Activated naive CD8-positive, alpha-beta T cell treated with anti-CD3 and anti-CD28 coated beads, Interleukin-2, amount 10 ng/mL, durations not matched to agents 7 days and 5 days (primary cell): Measurements from ENCODE around the gene ATP6V0A1. TPM values are rescaled to one million over a fixed set of nuclear protein-coding genes. Genes with fewer than 3 reads are reported as not detected.

ENCODE experiments used
- ATAC-seq: fragments of 150-1000 bp; cut with Tn5 transposase; one replicate; pipeline ENCODE4 v1.10.0; 2021; ENCODE audit warnings: low read depth, moderate library complexity
- POLR2A ChIA-PET: fragments of 350-600 bp; sonication (Branson Sonifier 250); formaldehyde crosslinking; loops from one replicate; lab custom pipeline; 2021; ENCODE audit warnings: antibody characterized with exemption; lab: Charles Lee
- DNase-seq: peaks from one replicate; pipeline ENCODE4 v3.0.0; 2021
- H3K27ac Mint-ChIP-seq: one replicate; pipeline ENCODE4 v1.8.0; 2022; ENCODE audit warnings: mild to moderate bottlenecking, mixed read lengths
- H3K27me3 Mint-ChIP-seq: one replicate; pipeline ENCODE4 v1.8.0; 2022; ENCODE audit warnings: mild to moderate bottlenecking, moderate library complexity, mixed read lengths
- H3K36me3 Mint-ChIP-seq: one replicate; pipeline ENCODE4 v1.8.0; 2021; ENCODE audit warnings: mild to moderate bottlenecking, mixed read lengths
- H3K4me1 Mint-ChIP-seq: one replicate; pipeline ENCODE4 v1.8.0; 2021; ENCODE audit warnings: mixed read lengths
- H3K4me3 Mint-ChIP-seq: one replicate; pipeline ENCODE4 v1.8.0; 2022; ENCODE audit warnings: mild to moderate bottlenecking, moderate library complexity, mixed read lengths
- H3K9me3 Mint-ChIP-seq: one replicate; pipeline ENCODE4 v1.8.0; 2021; ENCODE audit warnings: mixed read lengths
- total RNA-seq, 2 experiments: library from RNA; stranded (reverse); gene quantifications; one replicate each; pipeline ENCODE4 v1.2.3, GENCODE V29; 2021

Gene ATP6V0A1
- total RNA-seq, 2 experiments from 2014 or later = 8.1 TPM

- no peak for DNase-seq
- Mint-ChIP-seq H3K27me3 (no peaks in the 10 kb centered on the region), H3K27ac (no peak overlapping the region), H3K9me3 (no peaks in the 10 kb centered on the region), H3K36me3 (no peaks in the 10 kb centered on the region), H3K4me3 (no peak overlapping the region), H3K4me1 (peaks cover 6% of the 10 kb centered on the region)
- no peak for ATAC-seq
- POLR2A ChIA-PET = interaction anchor here (1.2 kb wide), 1 partner anchor 10 kb away, joined by 3 read pairs; no protein-coding TSS in a partner anchor
Measured at GRCh38 chr17:42519546-42520491, 61.1 kb downstream of the ATP6V0A1 start.

- ATAC-seq = no peak
- H3K27ac Mint-ChIP-seq = no peak overlapping the region
- no peak for DNase-seq
- no peaks in the 10 kb centered on the region for H3K36me3 Mint-ChIP-seq
- H3K27me3 Mint-ChIP-seq = peaks cover 3% of the 10 kb centered on the region
- no peak overlapping the region for H3K4me3 Mint-ChIP-seq
- H3K4me1 Mint-ChIP-seq = peaks cover 6% of the 10 kb centered on the region
- POLR2A ChIA-PET = no interaction called here
- H3K9me3 Mint-ChIP-seq = no peaks in the 10 kb centered on the region
Measured at GRCh38 chr17:42520540-42520951, 61.9 kb downstream of the ATP6V0A1 start.

- Mint-ChIP-seq H3K4me1 (peaks cover 8% of the 10 kb centered on the region), H3K4me3 (no peak overlapping the region), H3K9me3 (no peaks in the 10 kb centered on the region), H3K36me3 (no peaks in the 10 kb centered on the region), H3K27ac (no peak overlapping the region), H3K27me3 (peaks cover 3% of the 10 kb centered on the region)
- ATAC-seq (no peak), DNase-seq (no peak)
- POLR2A ChIA-PET = no interaction called here
Measured at GRCh38 chr17:42521036-42521435, 62.4 kb downstream of the ATP6V0A1 start.

- ATAC-seq (no peak), DNase-seq (no peak)
- peaks cover 10% of the 10 kb centered on the region for H3K4me1 Mint-ChIP-seq
- POLR2A ChIA-PET = no interaction called here
- no peaks in the 10 kb centered on the region for H3K36me3 Mint-ChIP-seq
- no peak overlapping the region for H3K27ac Mint-ChIP-seq
- H3K27me3 Mint-ChIP-seq = peaks cover 3% of the 10 kb centered on the region
- H3K4me3 Mint-ChIP-seq = no peak overlapping the region
- no peaks in the 10 kb centered on the region for H3K9me3 Mint-ChIP-seq
Measured at GRCh38 chr17:42521666-42522262, 63.1 kb downstream of the ATP6V0A1 start.

- Mint-ChIP-seq H3K27ac (no peak overlapping the region), H3K9me3 (no peaks in the 10 kb centered on the region), H3K27me3 (peaks cover 3% of the 10 kb centered on the region), H3K4me1 (peaks cover 15% of the 10 kb centered on the region), H3K4me3 (no peak overlapping the region), H3K36me3 (no peaks in the 10 kb centered on the region)
- DNase-seq = no peak
- no peak for ATAC-seq
- POLR2A ChIA-PET = no interaction called here
Measured at GRCh38 chr17:42522263-42522790, 63.6 kb downstream of the ATP6V0A1 start.

GRCh38 chr17:42522798-42523278 is 64.2 kb downstream of the ATP6V0A1 start:
- no peak overlapping the region for H3K27ac Mint-ChIP-seq
- no peak for ATAC-seq
- POLR2A ChIA-PET = no interaction called here
- H3K9me3 Mint-ChIP-seq = no peaks in the 10 kb centered on the region
- no peak for DNase-seq
- H3K36me3 Mint-ChIP-seq = no peaks in the 10 kb centered on the region
- H3K4me3 Mint-ChIP-seq = no peak overlapping the region
- peaks cover 13% of the 10 kb centered on the region for H3K4me1 Mint-ChIP-seq
- H3K27me3 Mint-ChIP-seq = peaks cover 3% of the 10 kb centered on the region

GRCh38 chr17:42525221-42525620 is 66.5 kb downstream of the ATP6V0A1 start:
- Mint-ChIP-seq H3K9me3 (no peaks in the 10 kb centered on the region), H3K4me1 (peaks cover 24% of the 10 kb centered on the region), H3K27ac (no peak overlapping the region), H3K36me3 (no peaks in the 10 kb centered on the region), H3K27me3 (peaks cover 3% of the 10 kb centered on the region), H3K4me3 (no peak overlapping the region)
- DNase-seq = no peak
- ATAC-seq = no peak
- POLR2A ChIA-PET = no interaction called here

GRCh38 chr17:42526031-42526444 is 67.4 kb downstream of the ATP6V0A1 start:
- ATAC-seq = no peak
- no peak for DNase-seq
- Mint-ChIP-seq H3K9me3 (no peaks in the 10 kb centered on the region), H3K4me1 (peaks cover 32% of the 10 kb centered on the region), H3K36me3 (no peaks in the 10 kb centered on the region), H3K4me3 (no peak overlapping the region), H3K27ac (no peak overlapping the region), H3K27me3 (peaks cover 3% of the 10 kb centered on the region)
- POLR2A ChIA-PET = no interaction called here

- POLR2A ChIA-PET = interaction anchor here (0.8 to 1.3 kb wide), 3 partner anchors 8 to 113 kb away, joined by 3 to 5 read pairs (median 4); partner anchors contain the start of gene NAGLU
- no peak overlapping the region for H3K27ac Mint-ChIP-seq
- ATAC-seq = no peak
Measured at GRCh38 chr17:42527932-42528331, 69.3 kb downstream of the ATP6V0A1 start.

GRCh38 chr17:42529061-42529460 is 70.4 kb downstream of the ATP6V0A1 start:
- POLR2A ChIA-PET = interaction anchor here (0.7 to 1.2 kb wide), 2 partner anchors 11 to 275 kb away, joined by 3 read pairs; no protein-coding TSS in a partner anchor
- no peak overlapping the region for H3K4me3 Mint-ChIP-seq
- H3K27me3 Mint-ChIP-seq = peaks cover 6% of the 10 kb centered on the region
- peaks cover 41% of the 10 kb centered on the region for H3K4me1 Mint-ChIP-seq
- ATAC-seq (no peak), DNase-seq (no peak)
- no peaks in the 10 kb centered on the region for H3K9me3 Mint-ChIP-seq
- no peaks in the 10 kb centered on the region for H3K36me3 Mint-ChIP-seq
- H3K27ac Mint-ChIP-seq = peak overlapping the region; percentile 89

More at GRCh38 chr17:42527932-42528331, 69.3 kb downstream of the ATP6V0A1 start:
- Mint-ChIP-seq H3K36me3 (no peaks in the 10 kb centered on the region), H3K27me3 (peaks cover 3% of the 10 kb centered on the region), H3K4me1 (peaks cover 41% of the 10 kb centered on the region), H3K9me3 (no peaks in the 10 kb centered on the region), H3K4me3 (no peak overlapping the region)
- no peak for DNase-seq

- Mint-ChIP-seq H3K27me3 (peaks cover 2% of the 10 kb centered on the region), H3K9me3 (no peaks in the 10 kb centered on the region), H3K4me3 (peak overlapping the region; percentile 79), H3K4me1 (peaks cover 45% of the 10 kb centered on the region), H3K36me3 (peaks cover 2% of the 10 kb centered on the region), H3K27ac (peak overlapping the region; percentile 61)
- no peak for ATAC-seq
- POLR2A ChIA-PET = interaction anchor here (1.4 to 2.1 kb wide), 2 partner anchors 10 to 218 kb away, joined by 6 read pairs; no protein-coding TSS in a partner anchor
- no peak for DNase-seq
Measured at GRCh38 chr17:42530952-42531454, 72.3 kb downstream of the ATP6V0A1 start.

- POLR2A ChIA-PET = interaction anchor here (0.7 to 2.1 kb wide), 2 partner anchors 9 to 335 kb away, joined by 6 to 7 read pairs; no protein-coding TSS in a partner anchor
Measured at GRCh38 chr17:42531455-42532354, 73.0 kb downstream of the ATP6V0A1 start.

More at GRCh38 chr17:42531455-42532354, 73.0 kb downstream of the ATP6V0A1 start:
- Mint-ChIP-seq H3K9me3 (no peaks in the 10 kb centered on the region), H3K36me3 (peaks cover 2% of the 10 kb centered on the region), H3K27ac (peak overlapping the region; percentile 75), H3K4me1 (peaks cover 42% of the 10 kb centered on the region), H3K27me3 (peaks cover 2% of the 10 kb centered on the region), H3K4me3 (peak overlapping the region; percentile 79)
- DNase-seq (peak; percentile 72), ATAC-seq (peak; percentile 12)
